ENCODE results near the gene TPK1. TPM values are rescaled to one million over a fixed set of nuclear protein-coding genes. Genes with fewer than 3 reads are reported as not detected.

TPK1 gene
- total RNA-seq, 1 donor from 2014 or later: 0.77 TPM

DNA sequence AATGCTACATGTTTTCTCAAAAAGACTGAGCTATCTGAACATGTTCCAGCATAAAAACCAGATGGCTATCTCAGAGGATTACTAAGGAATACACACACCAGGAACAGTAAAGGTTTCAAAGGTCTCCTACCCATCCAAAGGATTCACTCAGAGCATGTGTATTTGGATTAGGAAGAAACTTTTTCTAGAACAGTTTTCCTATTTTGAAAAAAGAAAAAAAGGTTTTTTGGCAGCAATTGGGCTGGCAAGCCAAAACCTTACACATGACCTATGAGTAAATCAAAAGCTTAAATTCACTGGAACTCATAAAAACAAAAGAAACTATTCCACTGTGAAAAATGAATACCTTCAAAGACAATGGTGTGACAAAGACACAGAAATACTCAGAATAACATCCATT lies 9.6 kb downstream of the TPK1 start:
- Mint-ChIP-seq H3K36me3 (ENCODE audit: low read depth, unreplicated experiment) (no peaks in the 10 kb centered on the region), H3K27me3 (ENCODE audit: unreplicated experiment) (no peaks in the 10 kb centered on the region), H3K4me1 (ENCODE audit: unreplicated experiment) (peaks cover 3% of the 10 kb centered on the region), H3K4me3 (ENCODE audit: unreplicated experiment) (no peak overlapping the region), H3K9me3 (ENCODE audit: unreplicated experiment) (no peaks in the 10 kb centered on the region), H3K27ac (ENCODE audit: unreplicated experiment) (no peak overlapping the region)
- no peak for DNase-seq (ENCODE audit: low spot score)
- TF ChIP-seq, protein P1, sequence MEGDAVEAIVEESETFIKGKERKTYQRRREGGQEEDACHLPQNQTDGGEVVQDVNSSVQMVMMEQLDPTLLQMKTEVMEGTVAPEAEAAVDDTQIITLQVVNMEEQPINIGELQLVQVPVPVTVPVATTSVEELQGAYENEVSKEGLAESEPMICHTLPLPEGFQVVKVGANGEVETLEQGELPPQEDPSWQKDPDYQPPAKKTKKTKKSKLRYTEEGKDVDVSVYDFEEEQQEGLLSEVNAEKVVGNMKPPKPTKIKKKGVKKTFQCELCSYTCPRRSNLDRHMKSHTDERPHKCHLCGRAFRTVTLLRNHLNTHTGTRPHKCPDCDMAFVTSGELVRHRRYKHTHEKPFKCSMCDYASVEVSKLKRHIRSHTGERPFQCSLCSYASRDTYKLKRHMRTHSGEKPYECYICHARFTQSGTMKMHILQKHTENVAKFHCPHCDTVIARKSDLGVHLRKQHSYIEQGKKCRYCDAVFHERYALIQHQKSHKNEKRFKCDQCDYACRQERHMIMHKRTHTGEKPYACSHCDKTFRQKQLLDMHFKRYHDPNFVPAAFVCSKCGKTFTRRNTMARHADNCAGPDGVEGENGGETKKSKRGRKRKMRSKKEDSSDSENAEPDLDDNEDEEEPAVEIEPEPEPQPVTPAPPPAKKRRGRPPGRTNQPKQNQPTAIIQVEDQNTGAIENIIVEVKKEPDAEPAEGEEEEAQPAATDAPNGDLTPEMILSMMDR (IDR thresholded peaks at IDR 0.05; ENCODE audit: unreplicated experiment): no peak

DNA sequence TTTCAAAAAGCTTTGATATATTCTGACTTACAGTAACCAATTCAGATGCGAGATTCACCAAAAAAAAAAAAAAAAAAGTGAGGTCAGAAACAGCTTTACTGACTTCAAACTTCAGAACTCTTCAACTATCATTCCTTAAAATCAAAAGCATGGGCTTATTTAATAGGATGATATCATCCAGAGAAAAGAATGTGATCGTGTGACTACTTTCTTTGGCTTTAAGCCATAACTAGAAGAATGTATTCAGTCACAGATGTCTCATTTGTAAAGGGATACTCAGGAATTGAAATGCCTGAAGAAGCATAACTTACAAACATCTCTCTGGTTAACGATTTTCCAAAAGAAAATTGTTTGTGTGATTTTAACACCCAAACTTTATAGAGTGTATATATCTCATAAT lies 11.5 kb downstream of the TPK1 start:
- DNase-seq (ENCODE audit: low spot score): no peak
- Mint-ChIP-seq H3K27me3 (ENCODE audit: unreplicated experiment) (no peaks in the 10 kb centered on the region), H3K4me1 (ENCODE audit: unreplicated experiment) (peaks cover 3% of the 10 kb centered on the region), H3K9me3 (ENCODE audit: unreplicated experiment) (no peaks in the 10 kb centered on the region), H3K4me3 (ENCODE audit: unreplicated experiment) (no peak overlapping the region), H3K36me3 (ENCODE audit: low read depth, unreplicated experiment) (no peaks in the 10 kb centered on the region), H3K27ac (ENCODE audit: unreplicated experiment) (no peak overlapping the region)
- TF ChIP-seq, protein P1 (IDR thresholded peaks at IDR 0.05; ENCODE audit: unreplicated experiment): no peak

DNA sequence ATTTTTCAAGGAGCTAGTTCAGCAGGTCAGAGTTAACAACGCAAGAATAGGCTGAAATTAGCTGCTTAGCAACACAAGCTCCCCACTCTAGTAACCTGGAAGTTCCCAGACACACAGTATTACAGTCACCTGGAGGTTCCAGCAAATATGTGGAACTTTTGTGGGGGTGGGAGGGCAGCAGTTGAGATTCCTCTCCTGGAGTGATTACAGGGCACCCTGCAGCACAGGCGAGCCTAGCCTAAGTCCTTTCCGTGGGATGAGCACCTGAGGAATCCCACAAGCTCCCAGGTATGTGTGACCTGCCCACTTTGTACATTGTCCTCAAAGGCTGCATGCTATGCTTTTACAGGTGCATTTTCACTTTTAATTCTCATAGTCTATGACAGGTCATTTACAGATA lies 13.6 kb downstream of the TPK1 start:
- H3K9me3 Mint-ChIP-seq (ENCODE audit: unreplicated experiment): no peaks in the 10 kb centered on the region
- no peak overlapping the region for H3K27ac Mint-ChIP-seq (ENCODE audit: unreplicated experiment)
- DNase-seq (ENCODE audit: low spot score): no peak
- no peak overlapping the region for H3K4me3 Mint-ChIP-seq (ENCODE audit: unreplicated experiment)
- TF ChIP-seq, protein P1 (IDR thresholded peaks at IDR 0.05; ENCODE audit: unreplicated experiment): no peak
- H3K4me1 Mint-ChIP-seq (ENCODE audit: unreplicated experiment): peaks cover 3% of the 10 kb centered on the region
- no peaks in the 10 kb centered on the region for H3K36me3 Mint-ChIP-seq (ENCODE audit: low read depth, unreplicated experiment)
- no peaks in the 10 kb centered on the region for H3K27me3 Mint-ChIP-seq (ENCODE audit: unreplicated experiment)

DNA sequence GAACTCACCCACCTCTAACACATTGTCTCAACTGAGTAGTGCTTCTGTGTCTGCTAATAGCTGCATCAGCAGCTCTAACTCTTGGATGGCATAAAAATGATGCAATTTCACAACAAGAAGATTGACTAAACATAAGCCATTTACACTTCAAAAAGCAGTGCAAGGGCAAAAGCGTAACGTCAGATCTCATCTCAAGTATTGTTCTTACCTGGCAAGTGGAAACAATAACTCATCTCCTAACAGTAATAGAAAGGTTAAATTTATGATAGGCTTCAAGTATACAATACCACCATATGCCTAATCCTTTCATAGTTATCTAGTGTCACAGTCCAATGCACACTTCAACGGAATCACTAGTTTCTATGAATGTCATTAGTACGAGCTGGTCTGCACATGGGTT lies 14.8 kb downstream of the TPK1 start:
- H3K27me3 Mint-ChIP-seq (ENCODE audit: unreplicated experiment): no peaks in the 10 kb centered on the region
- no peaks in the 10 kb centered on the region for H3K36me3 Mint-ChIP-seq (ENCODE audit: low read depth, unreplicated experiment)
- no peaks in the 10 kb centered on the region for H3K9me3 Mint-ChIP-seq (ENCODE audit: unreplicated experiment)
- no peak overlapping the region for H3K4me3 Mint-ChIP-seq (ENCODE audit: unreplicated experiment)
- DNase-seq (ENCODE audit: low spot score): no peak
- no peak overlapping the region for H3K27ac Mint-ChIP-seq (ENCODE audit: unreplicated experiment)
- H3K4me1 Mint-ChIP-seq (ENCODE audit: unreplicated experiment): peaks cover 3% of the 10 kb centered on the region
- TF ChIP-seq, protein P1 (IDR thresholded peaks at IDR 0.05; ENCODE audit: unreplicated experiment): no peak

- TF ChIP-seq, protein P1 (IDR thresholded peaks at IDR 0.05; ENCODE audit: unreplicated experiment): no peak
- Mint-ChIP-seq H3K9me3 (ENCODE audit: unreplicated experiment) (no peaks in the 10 kb centered on the region), H3K27me3 (ENCODE audit: unreplicated experiment) (no peaks in the 10 kb centered on the region), H3K4me3 (ENCODE audit: unreplicated experiment) (no peak overlapping the region), H3K27ac (ENCODE audit: unreplicated experiment) (no peak overlapping the region), H3K4me1 (ENCODE audit: unreplicated experiment) (peaks cover 3% of the 10 kb centered on the region), H3K36me3 (ENCODE audit: low read depth, unreplicated experiment) (no peaks in the 10 kb centered on the region)
- no peak for DNase-seq (ENCODE audit: low spot score)
These were observed 15.3 kb downstream of the TPK1 start for GRCh38 chr7:144820552-144820951.
